ENCODE results near the gene CLEC18B. TPM values are rescaled to one million over a fixed set of nuclear protein-coding genes. Genes with fewer than 3 reads are reported as not detected.

The CLEC18B gene
- total RNA-seq, 1 donor = not detected

DNA sequence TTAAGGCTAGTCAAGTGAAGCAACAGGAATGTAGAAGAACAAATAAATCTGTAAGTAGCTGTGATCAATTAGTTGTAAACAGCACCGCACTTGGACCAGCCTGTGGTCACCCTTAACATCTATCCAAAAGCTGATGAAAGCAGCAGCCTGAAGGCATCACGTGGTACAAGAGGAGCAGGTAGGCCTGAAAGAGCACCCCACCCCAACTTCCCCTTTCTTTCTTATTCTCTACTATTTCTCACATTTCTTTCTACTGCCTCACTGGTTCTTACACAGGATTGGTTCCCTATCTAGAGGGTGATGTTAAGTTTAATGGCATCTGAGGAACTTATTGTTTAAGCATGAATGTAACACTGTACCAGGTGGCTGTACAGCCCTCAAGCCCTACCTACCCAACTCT lies 42.6 kb upstream of the CLEC18B start:
- no peak overlapping the region for H3K4me3 ChIP-seq (ENCODE audit: low read depth, low read length)
- TF ChIP-seq, protein P1, sequence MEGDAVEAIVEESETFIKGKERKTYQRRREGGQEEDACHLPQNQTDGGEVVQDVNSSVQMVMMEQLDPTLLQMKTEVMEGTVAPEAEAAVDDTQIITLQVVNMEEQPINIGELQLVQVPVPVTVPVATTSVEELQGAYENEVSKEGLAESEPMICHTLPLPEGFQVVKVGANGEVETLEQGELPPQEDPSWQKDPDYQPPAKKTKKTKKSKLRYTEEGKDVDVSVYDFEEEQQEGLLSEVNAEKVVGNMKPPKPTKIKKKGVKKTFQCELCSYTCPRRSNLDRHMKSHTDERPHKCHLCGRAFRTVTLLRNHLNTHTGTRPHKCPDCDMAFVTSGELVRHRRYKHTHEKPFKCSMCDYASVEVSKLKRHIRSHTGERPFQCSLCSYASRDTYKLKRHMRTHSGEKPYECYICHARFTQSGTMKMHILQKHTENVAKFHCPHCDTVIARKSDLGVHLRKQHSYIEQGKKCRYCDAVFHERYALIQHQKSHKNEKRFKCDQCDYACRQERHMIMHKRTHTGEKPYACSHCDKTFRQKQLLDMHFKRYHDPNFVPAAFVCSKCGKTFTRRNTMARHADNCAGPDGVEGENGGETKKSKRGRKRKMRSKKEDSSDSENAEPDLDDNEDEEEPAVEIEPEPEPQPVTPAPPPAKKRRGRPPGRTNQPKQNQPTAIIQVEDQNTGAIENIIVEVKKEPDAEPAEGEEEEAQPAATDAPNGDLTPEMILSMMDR (IDR thresholded peaks at IDR 0.05; ENCODE audit: insufficient read depth, low read depth, low read length) = no peak
- no peak for DNase-seq (ENCODE audit: low read depth)

DNA sequence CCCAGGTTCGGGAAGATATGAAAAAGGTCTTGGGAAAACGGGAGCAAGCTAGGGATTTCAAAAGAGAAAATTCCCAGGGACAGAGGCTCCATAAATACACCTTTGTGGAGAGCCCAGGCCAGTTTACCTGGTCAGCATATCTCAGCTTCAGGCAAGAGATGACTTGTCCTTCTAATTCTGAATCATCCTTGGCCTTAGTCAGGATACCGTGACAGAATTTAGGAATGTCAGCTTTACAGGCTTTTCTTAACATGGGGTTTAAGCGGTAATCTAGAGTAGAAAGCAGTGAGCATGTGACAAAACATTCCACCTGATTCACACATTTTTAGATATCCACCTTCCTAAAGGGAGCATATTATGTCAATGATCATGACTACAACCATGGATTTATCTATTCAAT lies 41.1 kb upstream of the CLEC18B start:
- no peak overlapping the region for H3K4me3 ChIP-seq (ENCODE audit: low read depth, low read length)
- TF ChIP-seq, protein P1 (IDR thresholded peaks at IDR 0.05; ENCODE audit: insufficient read depth, low read depth, low read length) = no peak
- DNase-seq (ENCODE audit: low read depth) = no peak

DNA sequence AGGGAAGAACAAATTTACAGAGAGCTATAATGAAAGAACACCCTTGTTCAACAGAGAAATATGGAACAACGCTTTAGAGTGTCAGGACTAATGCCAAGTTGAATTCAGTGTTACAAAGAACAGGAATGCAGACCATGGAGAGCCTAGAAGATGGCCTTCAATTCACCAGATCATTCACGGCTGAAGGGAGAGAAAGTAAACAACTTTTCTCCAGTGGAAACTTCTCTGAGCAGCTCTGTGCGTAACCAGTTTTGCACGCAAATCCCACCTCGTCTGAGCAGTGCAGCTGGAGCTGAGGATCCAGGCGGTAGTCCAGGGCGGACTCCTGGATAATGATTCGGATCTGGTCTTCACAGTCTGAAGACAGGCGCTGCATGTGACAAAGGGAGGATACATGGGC lies 40.5 kb upstream of the CLEC18B start:
- TF ChIP-seq, protein P1 (IDR thresholded peaks at IDR 0.05; ENCODE audit: insufficient read depth, low read depth, low read length) = no peak
- no peak for DNase-seq (ENCODE audit: low read depth)
- H3K4me3 ChIP-seq (ENCODE audit: low read depth, low read length) = no peak overlapping the region

DNA sequence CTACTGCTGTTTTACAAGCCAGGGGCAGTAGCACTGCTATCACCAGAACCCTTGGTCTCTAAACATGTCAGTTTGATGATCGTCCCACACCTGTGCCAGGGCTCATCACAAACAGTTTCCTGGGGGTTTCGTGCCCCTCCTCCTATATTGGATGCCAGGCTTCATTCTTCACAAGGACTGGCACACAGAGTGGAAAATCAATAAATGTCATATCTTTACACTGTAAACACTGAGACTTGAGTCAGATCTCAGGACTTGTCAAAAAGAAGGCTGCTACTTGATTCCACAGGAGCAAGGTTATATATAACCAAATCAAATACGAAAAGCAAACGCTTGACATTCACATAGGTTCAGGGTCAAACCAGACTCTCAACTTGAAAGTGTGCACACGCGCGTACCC lies 39.3 kb upstream of the CLEC18B start:
- DNase-seq (ENCODE audit: low read depth) = no peak
- TF ChIP-seq, protein P1 (IDR thresholded peaks at IDR 0.05; ENCODE audit: insufficient read depth, low read depth, low read length) = no peak

DNA sequence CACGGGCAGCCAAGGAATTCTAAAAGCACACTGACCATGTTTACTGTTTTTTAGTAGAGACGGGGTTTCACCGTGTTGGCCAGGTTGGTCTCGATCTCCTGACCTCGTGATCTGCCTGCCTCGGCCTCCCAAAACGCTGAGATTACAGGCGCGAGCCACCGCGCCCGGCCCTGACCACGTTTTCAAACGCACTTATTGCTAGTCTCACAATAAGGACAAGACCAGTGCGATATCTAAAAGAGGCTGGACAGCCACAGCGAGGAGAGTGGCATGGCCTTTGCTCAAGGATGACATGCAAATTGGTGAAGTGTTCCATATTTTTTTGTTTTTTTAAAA lies 35.0 kb upstream of the CLEC18B start:
- TF ChIP-seq, protein P1 (IDR thresholded peaks at IDR 0.05; ENCODE audit: insufficient read depth, low read depth, low read length) = no peak
- no peak for DNase-seq (ENCODE audit: low read depth)

More for the DNA sequence above, 39.3 kb upstream of the CLEC18B start:
- no peak overlapping the region for H3K4me3 ChIP-seq (ENCODE audit: low read depth, low read length)

DNA sequence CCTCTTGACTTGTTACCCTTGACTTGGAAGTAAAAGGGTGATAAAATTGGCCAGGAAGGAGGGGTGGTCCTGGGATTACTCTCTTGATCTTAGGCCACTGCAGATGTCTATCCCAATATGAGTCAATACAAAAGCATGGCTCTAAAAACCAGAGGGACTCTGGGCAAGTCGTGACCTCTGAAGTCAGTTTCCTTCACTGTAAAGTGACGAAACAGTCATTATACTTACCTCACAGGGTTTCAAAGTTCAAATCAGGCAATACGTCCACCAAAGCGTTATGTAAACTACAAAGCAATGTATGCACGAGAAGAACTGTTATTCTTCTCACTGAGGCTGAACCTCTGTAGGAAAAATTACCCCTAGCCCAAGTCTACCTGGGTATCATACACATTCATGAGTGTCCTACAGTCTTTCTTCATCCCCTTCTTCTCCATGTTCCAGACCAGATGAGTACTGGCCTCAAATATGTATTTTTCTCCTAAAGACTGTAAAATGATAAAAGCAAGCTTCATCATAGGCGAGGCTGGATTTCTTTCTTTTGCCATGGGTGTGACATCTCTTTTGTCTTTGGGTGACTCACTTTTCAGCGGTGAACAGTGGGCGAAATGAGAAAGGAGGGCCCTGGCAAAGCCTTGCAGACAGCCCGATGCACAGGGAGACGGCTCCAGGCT lies 34.5 kb upstream of the CLEC18B start:
- H3K4me3 ChIP-seq (ENCODE audit: low read depth, low read length) = no peak overlapping the region

More for the DNA sequence above, 35.0 kb upstream of the CLEC18B start:
- no peak overlapping the region for H3K4me3 ChIP-seq (ENCODE audit: low read depth, low read length)

More for the DNA sequence above, 34.5 kb upstream of the CLEC18B start:
- TF ChIP-seq, protein P1 (IDR thresholded peaks at IDR 0.05; ENCODE audit: insufficient read depth, low read depth, low read length) = no peak
- peak; percentile 74 for DNase-seq (ENCODE audit: low read depth)

Measured in fibroblast of villous mesenchyme (primary cell).